GM19372 (cell line): ENCODE data around the gene PEAK1.

Experiments used
- ATAC-seq: cut with Tn5 transposase; IDR thresholded peaks from one replicate; pipeline ENCODE4 v1.9.1; 2021; ENCODE audit warnings: mild to moderate bottlenecking, low read depth, moderate library complexity; ENCODE audit not compliant: unreplicated experiment

The PEAK1 gene

GRCh38 chr15:77251662-77252061, 168.2 kb downstream of the PEAK1 start:
- ATAC-seq = no peak

GRCh38 chr15:77247116-77247515, 172.8 kb downstream of the PEAK1 start:
- no peak for ATAC-seq

GRCh38 chr15:77243716-77244401, 176.0 kb downstream of the PEAK1 start:
- no peak for ATAC-seq

GRCh38 chr15:77243135-77243534, 176.8 kb downstream of the PEAK1 start:
- ATAC-seq = no peak

- no peak for ATAC-seq
Observed at GRCh38 chr15:77239882-77240608, 179.9 kb downstream of the PEAK1 start.

GRCh38 chr15:77235566-77235965, 184.3 kb downstream of the PEAK1 start:
- ATAC-seq = no peak

GRCh38 chr15:77228828-77229227, 191.1 kb downstream of the PEAK1 start:
- ATAC-seq = no peak

GRCh38 chr15:77226652-77227051, 193.3 kb downstream of the PEAK1 start:
- ATAC-seq = no peak

- no peak for ATAC-seq
Observed at GRCh38 chr15:77225646-77226045, 194.3 kb downstream of the PEAK1 start.

GRCh38 chr15:77225088-77225487, 194.8 kb downstream of the PEAK1 start:
- no peak for ATAC-seq

- no peak for ATAC-seq
Observed at GRCh38 chr15:77224352-77224751, 195.6 kb downstream of the PEAK1 start.

- no peak for ATAC-seq
Observed at GRCh38 chr15:77221708-77222107, 198.2 kb downstream of the PEAK1 start.

- no peak for ATAC-seq
Observed at GRCh38 chr15:77221174-77221573, 198.7 kb downstream of the PEAK1 start.

- no peak for ATAC-seq
Observed at GRCh38 chr15:77219841-77220240, 200.1 kb downstream of the PEAK1 start.

- no peak for ATAC-seq
Observed at GRCh38 chr15:77209221-77209620, 210.7 kb downstream of the PEAK1 start.

GRCh38 chr15:77208241-77208640, 211.7 kb downstream of the PEAK1 start:
- ATAC-seq = no peak

- no peak for ATAC-seq
Observed at GRCh38 chr15:77201665-77202064, 218.2 kb downstream of the PEAK1 start.

- no peak for ATAC-seq
Observed at GRCh38 chr15:77196381-77196780, 223.5 kb downstream of the PEAK1 start.

GRCh38 chr15:77195586-77195985, 224.3 kb downstream of the PEAK1 start:
- ATAC-seq = no peak

GRCh38 chr15:77192451-77192850, 227.5 kb downstream of the PEAK1 start:
- ATAC-seq = no peak

GRCh38 chr15:77191230-77191834, 228.6 kb downstream of the PEAK1 start:
- no peak for ATAC-seq
